ENCODE results near the gene CBX4. TPM values are rescaled to one million over a fixed set of nuclear protein-coding genes. Genes with fewer than 3 reads are reported as not detected.

CBX4 gene
- total and polyA plus RNA-seq, 2 of the 13 experiments (the other 11 are each of a cell fraction or from before 2014, with no cell fraction given) = 25.8 to 50.8 TPM

DNA sequence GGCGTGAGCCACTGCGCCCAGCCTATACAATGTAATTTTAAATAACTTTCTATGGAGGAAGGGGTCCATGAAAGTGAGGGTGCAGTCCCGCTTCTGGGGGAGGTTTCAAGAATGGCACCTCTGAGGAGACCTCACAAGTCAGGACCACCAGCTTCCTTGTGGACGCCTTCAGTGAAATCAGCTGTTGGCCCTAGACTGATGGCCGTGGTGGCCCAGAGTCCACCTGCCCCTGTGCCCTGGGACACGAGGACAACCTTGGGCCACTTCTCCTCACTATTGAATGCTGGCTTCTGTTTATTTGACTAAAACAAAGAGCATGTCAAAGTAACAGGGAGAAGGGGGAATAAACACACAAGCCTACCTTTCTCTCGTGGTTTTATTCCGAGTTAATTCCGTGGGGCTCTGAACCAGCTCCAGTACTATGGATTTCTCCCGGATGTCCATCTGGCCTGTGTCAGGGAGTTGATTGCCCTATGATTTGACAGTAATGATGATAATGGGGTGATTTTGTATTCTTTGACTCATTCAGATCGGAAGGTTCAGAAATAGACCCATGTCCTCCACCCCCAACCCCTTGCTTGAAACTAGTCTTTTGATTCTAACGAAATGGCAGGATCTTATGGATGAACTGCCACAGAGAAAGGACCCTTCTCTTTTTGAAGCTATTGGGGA is 8.6 kb upstream of the CBX4 start (continued):
- TF ChIP-seq TAF15 (IDR thresholded peaks at IDR 0.05; ENCODE audit: low read depth, low read length, poor library complexity, severe bottlenecking) (no peak), ZMAT3 (CRISPR knock-in tag; conservative IDR thresholded peaks at IDR 0.05) (peak; percentile 85; the same call in 1 of the 2 replicates), ZBTB40 (IDR thresholded peaks at IDR 0.05) (no peak), ZBTB40 (CRISPR knock-in tag; IDR thresholded peaks at IDR 0.05) (peak; percentile 61; the same call in 1 of the 2 replicates), ZNF563 (CRISPR knock-in tag; IDR thresholded peaks at IDR 0.05) (peak; percentile 76; the same call in 1 of the 2 replicates), SPEN (CRISPR knock-in tag; IDR thresholded peaks at IDR 0.05; ENCODE audit: low read depth) (0 out of 2 replicates have a peak, but pooled peaks have one; percentile 64), MEF2D (CRISPR knock-in tag; IDR thresholded peaks at IDR 0.05) (no peak), ZNF800 (CRISPR knock-in tag; IDR thresholded peaks at IDR 0.05) (peak; percentile 55; the same call in 1 of the 2 replicates), ZNF607 (CRISPR knock-in tag; IDR thresholded peaks at IDR 0.05; ENCODE audit: borderline replicate concordance) (peak; percentile 80; the same call in 1 of the 2 replicates), MAX (IDR thresholded peaks at IDR 0.05) (peak; percentile 86), HCFC1 (IDR thresholded peaks at IDR 0.05; ENCODE audit: low read depth, low read length) (no peak), ESRRA (CRISPR knock-in tag; IDR thresholded peaks at IDR 0.05; ENCODE audit: low read depth) (0 out of 2 replicates have a peak, but pooled peaks have one; percentile 37), MED8 (CRISPR knock-in tag; IDR thresholded peaks at IDR 0.05; ENCODE audit: insufficient replicate concordance) (no peak), SSRP1 (CRISPR knock-in tag; IDR thresholded peaks at IDR 0.05) (no peak), RXRA (CRISPR knock-in tag; IDR thresholded peaks at IDR 0.05) (peak; percentile 51; the same call in 1 of the 2 replicates), MYC (CRISPR knock-in tag; IDR thresholded peaks at IDR 0.05; ENCODE audit: borderline replicate concordance) (0 out of 2 replicates have a peak, but pooled peaks have one; percentile 25), HOXA3 (CRISPR knock-in tag; IDR thresholded peaks at IDR 0.05) (0 out of 2 replicates have a peak, but pooled peaks have one; percentile 19)
